Spleen (tissue), 11 donors: Measurements from ENCODE around the gene THRAP3. TPM values are rescaled to one million over a fixed set of nuclear protein-coding genes. Genes with fewer than 3 reads are reported as not detected.

ENCODE experiments used
- DNase-seq: peaks from one replicate; pipeline ENCODE4 v3.0.0-alpha.2; 2020
- H3K27ac ChIP-seq, 8 donors: fragments of 200-600 bp; sonication (generic) in 7 of 8; 1 replicate in 4 of 8; 2 replicates in 4 of 8; pipeline versions ENCODE4 v1.5.0 to v1.8.0; 2016 to 2021; ENCODE audit warnings: inconsistent platforms in 4 of 8, mild to moderate bottlenecking in 4 of 8, moderate library complexity in 1 of 8
- H3K27me3 ChIP-seq, 7 donors: fragments of 200-600 bp; sonication (generic) in 6 of 7; replicated peaks in 1 of 7; 1 replicate in 4 of 7; 2 replicates in 3 of 7; pipeline versions ENCODE4 v1.5.0 to v1.8.0; 2016 to 2021; ENCODE audit warnings: inconsistent platforms in 3 of 7, mild to moderate bottlenecking in 1 of 7
- H3K36me3 ChIP-seq, 6 donors: fragments of 200-600 bp; sonication (generic) in 5 of 6; 1 replicate in 4 of 6; 2 replicates in 2 of 6; pipeline versions ENCODE4 v1.5.0 to v1.8.0; 2016 to 2021; ENCODE audit warnings: inconsistent platforms in 2 of 6
- H3K4me1 ChIP-seq, 6 donors: fragments of 200-600 bp; sonication (generic) in 5 of 6; 1 replicate in 3 of 6; 2 replicates in 3 of 6; pipeline versions ENCODE4 v1.5.0 to v1.8.0; 2016 to 2021; ENCODE audit warnings: inconsistent platforms in 3 of 6
- H3K4me3 ChIP-seq, 8 donors: fragments of 200-600 bp; sonication (generic) in 7 of 8; 1 replicate in 4 of 8; 2 replicates in 4 of 8; pipeline versions ENCODE4 v1.5.0 to v1.8.0; 2016 to 2021; ENCODE audit warnings: inconsistent platforms in 4 of 8, mild to moderate bottlenecking in 4 of 8, moderate library complexity in 2 of 8
- H3K9me3 ChIP-seq, 8 donors: fragments of 200-600 bp; sonication (generic) in 7 of 8; 1 replicate in 4 of 8; 2 replicates in 4 of 8; pipeline versions ENCODE4 v1.5.0 to v1.8.0; 2016 to 2021; ENCODE audit warnings: inconsistent platforms in 4 of 8
- POLR2A ChIP-seq, 3 donors: fragments of 450-650 bp; IDR thresholded peaks; one replicate each; pipeline ENCODE4 v1.5.1; 2017; ENCODE audit warnings: antibody characterized with exemption in 3 of 3, mild to moderate bottlenecking in 1 of 3
- POLR2AphosphoS5 ChIP-seq, 3 donors: sonication (generic); formaldehyde crosslinking; IDR thresholded peaks; one replicate each; pipeline ENCODE4 v1.5.1; 2017; ENCODE audit warnings: antibody characterized with exemption in 3 of 3
- WGBS, 5 donors: extraction: QIAGEN DNeasy Blood & Tissue Kit in 3 of 5; methylation state at CpG; one replicate each; pipeline versions ENCODE4 v1.1.5 to v1.1.7; 2013 to 2018; 5-methylcytosine and 5-hydroxymethylcytosine counted together
- intact Hi-C: fragments of 100-400 bp; cut with DNase I; formaldehyde crosslinking; loops from one replicate; pipeline ENCODE4 v1.15.0; 2023; ENCODE audit warnings: low total_unique reads
- polyA plus RNA-seq, 3 donors: library from polyadenylated mRNA; stranded (reverse); fragments of 200-250 nt; gene quantifications; one replicate each; pipeline ENCODE4 v1.2.1, GENCODE V29; 2013
- total RNA-seq, 7 donors: library from RNA; depleted of rRNA in 3 of 7; stranded (reverse); fragments of >200 nt in 3 of 7; fragmentation: NEBNext Ultra II Directional in 4 of 7; extraction: Animal tissue kit (Norgen Biotek cat#: 25700) in 4 of 7; gene quantifications; one replicate each; pipeline versions ENCODE4 v1.1.0 to v1.2.1, GENCODE V29; 2016 to 2021
- TF ChIP-seq, protein P1 (sequence below), 11 experiments: fragments of 200-600 bp in 7 of 11; fragments of 450-650 bp in 4 of 11; sonication (generic) in 4 of 11; IDR thresholded peaks in 8 of 11; conservative IDR thresholded peaks in 3 of 11; 1 replicate in 7 of 11; 2 replicates in 4 of 11; pipeline versions ENCODE4 v1.4.0 to v1.8.0; 2016 to 2021; ENCODE audit warnings: antibody characterized with exemption in 11 of 11, inconsistent platforms in 4 of 11, mild to moderate bottlenecking in 1 of 11
- donor health status: healthy with polysubstance abuse.
- donor health status: DM: no; HTN: no; CAD: no; lungs with moderate emphysema.
- donor health status: DM: no; HTN: no; CAD: no.
- donor health status: Bipolar disorder and iron deficiency.
- donor health status: healthy.
- donor health status: DM: no; HTN: no; CAD: no.
- donor health status: DM: yes; HTN: yes; CAD: no.

Gene THRAP3
- total and polyA plus RNA-seq, 10 donors = 21.2 to 109 (median 86.4) TPM

DNA sequence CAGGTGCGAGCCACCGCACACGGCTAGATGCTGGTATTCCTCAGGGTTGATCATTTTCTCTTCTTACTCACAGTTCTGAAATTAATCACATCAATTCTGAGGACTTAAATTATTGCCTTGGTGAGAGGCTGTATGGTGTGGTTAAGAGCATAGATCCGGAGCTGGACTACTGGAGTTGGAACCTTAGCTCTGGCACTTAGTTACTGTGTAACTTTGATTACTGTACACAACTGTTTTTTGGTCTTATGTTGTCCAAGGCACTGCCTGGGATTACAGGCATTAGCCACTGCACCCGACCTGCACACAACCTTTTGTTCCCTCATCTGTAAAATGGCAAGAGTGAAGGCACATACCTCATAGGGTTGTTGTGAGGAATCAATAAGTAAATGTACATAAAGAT is 25.6 kb upstream of the THRAP3 start:
- no peak for DNase-seq
- no peak overlapping the region for H3K27ac ChIP-seq
- WGBS, 5 donors = 80 to 93% (median 90%) methylated on average over 5 of the region's 5 CpGs
- H3K4me1 ChIP-seq = peaks cover 0 to 9% (median 5%) of the 10 kb centered on the region in 6 donors
- no peaks in the 10 kb centered on the region for H3K36me3 ChIP-seq
- TF ChIP-seq POLR2A (IDR thresholded peaks at IDR 0.05) (no peak), POLR2AphosphoS5 (IDR thresholded peaks at IDR 0.05) (no peak)
- TF ChIP-seq, protein P1, sequence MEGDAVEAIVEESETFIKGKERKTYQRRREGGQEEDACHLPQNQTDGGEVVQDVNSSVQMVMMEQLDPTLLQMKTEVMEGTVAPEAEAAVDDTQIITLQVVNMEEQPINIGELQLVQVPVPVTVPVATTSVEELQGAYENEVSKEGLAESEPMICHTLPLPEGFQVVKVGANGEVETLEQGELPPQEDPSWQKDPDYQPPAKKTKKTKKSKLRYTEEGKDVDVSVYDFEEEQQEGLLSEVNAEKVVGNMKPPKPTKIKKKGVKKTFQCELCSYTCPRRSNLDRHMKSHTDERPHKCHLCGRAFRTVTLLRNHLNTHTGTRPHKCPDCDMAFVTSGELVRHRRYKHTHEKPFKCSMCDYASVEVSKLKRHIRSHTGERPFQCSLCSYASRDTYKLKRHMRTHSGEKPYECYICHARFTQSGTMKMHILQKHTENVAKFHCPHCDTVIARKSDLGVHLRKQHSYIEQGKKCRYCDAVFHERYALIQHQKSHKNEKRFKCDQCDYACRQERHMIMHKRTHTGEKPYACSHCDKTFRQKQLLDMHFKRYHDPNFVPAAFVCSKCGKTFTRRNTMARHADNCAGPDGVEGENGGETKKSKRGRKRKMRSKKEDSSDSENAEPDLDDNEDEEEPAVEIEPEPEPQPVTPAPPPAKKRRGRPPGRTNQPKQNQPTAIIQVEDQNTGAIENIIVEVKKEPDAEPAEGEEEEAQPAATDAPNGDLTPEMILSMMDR (IDR thresholded peaks at IDR 0.05 in 8 of 11, conservative IDR thresholded peaks at IDR 0.05 in 3 of 11) = no peak
- no peaks in the 10 kb centered on the region for H3K27me3 ChIP-seq
- no peaks in the 10 kb centered on the region for H3K9me3 ChIP-seq
- intact Hi-C loops = no loop called here
- H3K4me3 ChIP-seq = no peak overlapping the region

- 68 to 79% (median 74%) methylated on average over 13 of the region's 13 CpGs for WGBS, 5 donors
- Histone ChIP-seq H3K4me1 (peaks cover 0 to 21% (median 11%) of the 10 kb centered on the region in 6 donors), H3K27me3 (no peaks in the 10 kb centered on the region), H3K9me3 (no peaks in the 10 kb centered on the region), H3K36me3 (no peaks in the 10 kb centered on the region), H3K27ac (no peak overlapping the region), H3K4me3 (no peak overlapping the region)
- TF ChIP-seq POLR2AphosphoS5 (IDR thresholded peaks at IDR 0.05) (no peak), POLR2A (IDR thresholded peaks at IDR 0.05) (no peak)
- TF ChIP-seq, protein P1 (IDR thresholded peaks at IDR 0.05 in 8 of 11, conservative IDR thresholded peaks at IDR 0.05 in 3 of 11) = no peak
- no peak for DNase-seq
- intact Hi-C loops = no loop called here
Observed at GRCh38 chr1:36199934-36200741, 24.1 kb upstream of the THRAP3 start.

- no peak for DNase-seq
- Histone ChIP-seq H3K36me3 (no peaks in the 10 kb centered on the region), H3K27ac (peak overlapping the region in 7 of 8 donors; percentile 41 to 86 (median 71)), H3K9me3 (no peaks in the 10 kb centered on the region), H3K4me1 (peaks cover 0 to 21% (median 11%) of the 10 kb centered on the region in 6 donors), H3K27me3 (no peaks in the 10 kb centered on the region), H3K4me3 (peak overlapping the region in 1 of 8 donors; percentile 33)
- TF ChIP-seq POLR2AphosphoS5 (IDR thresholded peaks at IDR 0.05) (no peak), POLR2A (IDR thresholded peaks at IDR 0.05) (no peak)
- TF ChIP-seq, protein P1 (IDR thresholded peaks at IDR 0.05 in 8 of 11, conservative IDR thresholded peaks at IDR 0.05 in 3 of 11) = no peak
- 67 to 94% (median 74%) methylated on average over 3 of the region's 3 CpGs for WGBS, 5 donors
- intact Hi-C loops = no loop called here
Observed at GRCh38 chr1:36203027-36203553, 21.2 kb upstream of the THRAP3 start.
